ENCODE data around the gene RTN3.

DNA sequence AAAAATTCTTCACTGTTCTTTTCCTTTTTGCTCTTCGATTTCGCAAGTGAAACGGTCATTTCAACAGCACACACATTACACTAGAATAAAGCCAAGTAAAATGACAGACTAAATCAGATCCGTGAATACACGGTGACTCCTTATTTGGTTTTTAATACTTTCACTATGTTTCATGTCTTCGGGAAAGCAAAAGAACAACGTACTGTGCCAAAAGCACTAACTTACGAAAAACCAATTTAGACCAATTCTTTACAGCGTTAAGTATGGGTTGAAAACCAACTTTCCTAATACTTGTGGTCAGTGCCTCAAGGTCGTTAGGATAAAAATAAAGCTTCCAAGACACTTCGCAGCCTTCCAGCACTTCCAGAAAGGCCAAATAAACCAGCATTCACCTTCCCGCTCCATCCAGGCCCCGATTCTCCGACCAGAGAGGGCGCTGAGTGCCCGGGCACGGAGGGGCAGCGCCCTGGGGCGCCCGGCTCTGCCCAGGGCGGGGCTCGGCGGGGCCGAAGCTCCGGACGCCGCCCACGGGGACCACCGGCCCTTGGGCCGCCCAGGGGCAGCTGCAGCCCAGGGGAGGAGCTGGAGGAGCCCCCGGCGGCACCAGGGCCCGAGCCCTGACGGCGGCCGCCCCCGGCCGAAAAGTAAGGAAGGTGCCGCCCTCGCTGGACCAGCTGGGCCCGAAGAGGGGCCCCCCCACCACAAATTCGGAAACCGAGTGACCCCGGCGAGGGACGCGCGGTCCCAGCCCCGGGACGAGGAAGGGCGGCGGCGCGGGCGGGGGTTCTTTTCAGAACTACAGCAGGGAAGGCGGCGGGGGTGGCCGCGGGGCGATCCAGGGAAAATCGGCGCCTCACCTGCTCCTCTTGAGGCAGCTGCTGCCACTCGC is 10.6 kb upstream of the RTN3 start:
- TF ChIP-seq, protein P1, sequence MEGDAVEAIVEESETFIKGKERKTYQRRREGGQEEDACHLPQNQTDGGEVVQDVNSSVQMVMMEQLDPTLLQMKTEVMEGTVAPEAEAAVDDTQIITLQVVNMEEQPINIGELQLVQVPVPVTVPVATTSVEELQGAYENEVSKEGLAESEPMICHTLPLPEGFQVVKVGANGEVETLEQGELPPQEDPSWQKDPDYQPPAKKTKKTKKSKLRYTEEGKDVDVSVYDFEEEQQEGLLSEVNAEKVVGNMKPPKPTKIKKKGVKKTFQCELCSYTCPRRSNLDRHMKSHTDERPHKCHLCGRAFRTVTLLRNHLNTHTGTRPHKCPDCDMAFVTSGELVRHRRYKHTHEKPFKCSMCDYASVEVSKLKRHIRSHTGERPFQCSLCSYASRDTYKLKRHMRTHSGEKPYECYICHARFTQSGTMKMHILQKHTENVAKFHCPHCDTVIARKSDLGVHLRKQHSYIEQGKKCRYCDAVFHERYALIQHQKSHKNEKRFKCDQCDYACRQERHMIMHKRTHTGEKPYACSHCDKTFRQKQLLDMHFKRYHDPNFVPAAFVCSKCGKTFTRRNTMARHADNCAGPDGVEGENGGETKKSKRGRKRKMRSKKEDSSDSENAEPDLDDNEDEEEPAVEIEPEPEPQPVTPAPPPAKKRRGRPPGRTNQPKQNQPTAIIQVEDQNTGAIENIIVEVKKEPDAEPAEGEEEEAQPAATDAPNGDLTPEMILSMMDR (IDR thresholded peaks at IDR 0.05): peak; percentile 32
- no peak for TF ChIP-seq EZH2 (IDR thresholded peaks at IDR 0.05; ENCODE audit: borderline replicate concordance, insufficient read depth, low read depth, low read length, poor library complexity, severe bottlenecking)

Measured in B cell (primary cell).